Esophagus squamous epithelium (tissue), 4 donors: Measurements from ENCODE around the gene ARHGEF17.

Experiments
- CTCF ChIP-seq, 6 experiments: fragments of 450-650 bp in 4 of 6; fragments of 200-600 bp in 2 of 6; sonication (generic) in 2 of 6; IDR thresholded peaks; one replicate each; pipeline ENCODE4 v1.5.1; 2016 to 2019; ENCODE audit warnings: antibody characterized with exemption in 6 of 6, mild to moderate bottlenecking in 4 of 6, moderate library complexity in 4 of 6
- POLR2A ChIP-seq, 4 donors: fragments of 450-650 bp; IDR thresholded peaks; one replicate each; pipeline ENCODE4 v1.6.1; 2017; ENCODE audit warnings: antibody characterized with exemption in 4 of 4, mild to moderate bottlenecking in 4 of 4, moderate library complexity in 3 of 4

- TF ChIP-seq CTCF (IDR thresholded peaks at IDR 0.05): no peak
- TF ChIP-seq POLR2A (IDR thresholded peaks at IDR 0.05): no peak
Observed at GRCh38 chr11:73310661-73311393, 2.8 kb downstream of the ARHGEF17 start.
